Endodermal cell (in vitro differentiated cells): ENCODE measurements around the gene BRF1. TPM values are rescaled to one million over a fixed set of nuclear protein-coding genes. Genes with fewer than 3 reads are reported as not detected.

Experiments used
- DNase-seq: peaks from one replicate; pipeline ENCODE4 v3.0.0-alpha.2; 2017
- H3K27ac ChIP-seq: 2 replicates; pipeline ENCODE4 v1.5.1; 2013; ENCODE audit warnings: mild to moderate bottlenecking, low read depth, low read length, moderate library complexity
- H3K27me3 ChIP-seq: 2 replicates; pipeline ENCODE4 v1.6.1; 2013; ENCODE audit warnings: mild to moderate bottlenecking, low read length, moderate library complexity; ENCODE audit not compliant: insufficient read depth, control insufficient read depth, poor library complexity, severe bottlenecking
- H3K36me3 ChIP-seq: 2 replicates; pipeline ENCODE4 v1.7.0; 2013; ENCODE audit warnings: mild to moderate bottlenecking, low read length, moderate library complexity; ENCODE audit not compliant: control insufficient read depth, insufficient read depth
- H3K4me1 ChIP-seq: one replicate; pipeline ENCODE4 v1.7.0; 2013; ENCODE audit warnings: low read length; ENCODE audit not compliant: control insufficient read depth, insufficient read depth
- H3K4me3 ChIP-seq: 2 replicates; pipeline ENCODE4 v1.5.1; 2013; ENCODE audit warnings: mild to moderate bottlenecking, low read length, moderate library complexity
- H3K9ac ChIP-seq: 2 replicates; pipeline ENCODE4 v1.6.1; 2013; ENCODE audit warnings: mild to moderate bottlenecking, low read length, moderate library complexity; ENCODE audit not compliant: poor library complexity, severe bottlenecking; ENCODE audit errors: extremely low read depth
- H3K9me3 ChIP-seq: 2 replicates; pipeline ENCODE4 v1.6.1; 2013; ENCODE audit warnings: mild to moderate bottlenecking, low read length, moderate library complexity; ENCODE audit not compliant: control insufficient read depth
- H3K27ac Mint-ChIP-seq: 2 replicates; pipeline ENCODE4 v1.8.0; 2020; ENCODE audit warnings: mixed read lengths
- H3K27me3 Mint-ChIP-seq: 2 replicates; pipeline ENCODE4 v1.8.0; 2021; ENCODE audit warnings: mild to moderate bottlenecking, mixed read lengths; ENCODE audit not compliant: insufficient read depth
- H3K36me3 Mint-ChIP-seq: 2 replicates; pipeline ENCODE4 v1.8.0; 2020; ENCODE audit warnings: low read depth, mixed read lengths
- H3K4me1 Mint-ChIP-seq: 2 replicates; pipeline ENCODE4 v1.8.0; 2020; ENCODE audit warnings: mixed read lengths
- H3K4me3 Mint-ChIP-seq: 2 replicates; pipeline ENCODE4 v1.8.0; 2020; ENCODE audit warnings: mild to moderate bottlenecking, moderate library complexity, mixed read lengths
- H3K9me3 Mint-ChIP-seq: 2 replicates; pipeline ENCODE4 v1.8.0; 2020; ENCODE audit warnings: mild to moderate bottlenecking, mixed read lengths
- CTCF ChIP-seq: fragments of 200-600 bp; sonication (generic); conservative IDR thresholded peaks from 2 replicates; pipeline ENCODE4 v1.5.0; 2021; ENCODE audit warnings: antibody characterized with exemption, mild to moderate bottlenecking
- WGBS, 2 experiments: methylation state at CpG; one replicate each; pipeline versions ENCODE4 v1.1.5 to v1.1.7; 2013; ENCODE audit warnings: missing lambda C conversion rate in 2 of 2, mixed read lengths in 1 of 2; ENCODE audit not compliant: insufficient coverage in 1 of 2, insufficient read length in 1 of 2; 5-methylcytosine and 5-hydroxymethylcytosine counted together
- total RNA-seq, 2 donors: library from RNA; stranded (reverse); fragmentation: NEBNext Ultra II Directional in 1 of 2; extraction: Animal tissue kit (Norgen Biotek cat#: 25700) in 1 of 2; gene quantifications; 2 replicates in 1 of 2; 3 replicates in 1 of 2; pipeline ENCODE4 v1.2.1, GENCODE V29; 2021

BRF1 gene
- total RNA-seq, 2 donors from 2014 or later, result 37.0 to 44.5 TPM

DNA sequence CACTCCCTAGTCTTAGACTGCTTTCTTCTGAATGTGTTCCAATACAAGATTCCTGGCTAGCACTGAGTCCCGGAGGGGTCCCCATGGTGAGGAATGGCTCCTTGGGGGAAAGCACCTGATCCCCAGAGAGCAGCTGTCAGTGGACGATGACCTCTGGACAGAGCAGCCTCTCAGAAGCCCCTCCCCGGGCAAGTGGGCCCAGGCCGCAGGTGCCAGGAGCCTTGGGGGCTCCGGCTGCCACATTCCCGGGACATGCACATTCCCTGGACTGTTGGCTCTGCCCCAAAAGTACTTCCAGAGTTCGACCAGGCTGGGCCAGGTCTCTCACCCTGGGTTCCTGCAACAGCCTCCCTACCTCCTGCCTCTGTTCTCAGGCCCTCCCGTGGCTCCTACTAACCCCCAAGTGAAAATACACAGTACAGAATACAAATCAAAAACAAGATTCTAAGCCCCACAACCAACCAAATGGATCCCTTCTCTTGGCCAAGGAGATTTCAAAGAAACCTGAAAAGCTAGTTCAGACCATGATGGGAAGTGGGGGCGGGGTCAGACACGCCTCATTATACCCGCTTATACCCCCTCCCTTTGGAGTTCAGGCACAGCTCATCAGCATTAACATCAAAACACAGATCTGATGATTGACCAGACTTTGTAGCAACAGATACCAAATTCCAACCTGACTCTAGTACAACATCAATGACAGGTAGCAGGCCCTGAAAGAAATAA lies 75.8 kb downstream of the BRF1 start:
- Histone ChIP-seq H3K9ac (no peak overlapping the region), H3K27ac (no peak overlapping the region), H3K27me3 (no peaks in the 10 kb centered on the region), H3K4me3 (no peak overlapping the region), H3K36me3 (peaks cover 51% of the 10 kb centered on the region), H3K4me1 (no peaks in the 10 kb centered on the region), H3K9me3 (no peaks in the 10 kb centered on the region)
- no peak for DNase-seq
- peaks cover 50% of the 10 kb centered on the region for H3K36me3 Mint-ChIP-seq
- H3K27me3 Mint-ChIP-seq, result no peaks in the 10 kb centered on the region
- TF ChIP-seq CTCF, result no peak
- H3K9me3 Mint-ChIP-seq, result no peaks in the 10 kb centered on the region
- no peak overlapping the region for H3K27ac Mint-ChIP-seq
- 90 to 92% methylated on average over 8 to 11 of the region's 11 CpGs for WGBS, 2 experiments
- H3K4me3 Mint-ChIP-seq, result no peak overlapping the region
- peaks cover 2% of the 10 kb centered on the region for H3K4me1 Mint-ChIP-seq

- H3K36me3 ChIP-seq, result peaks cover 53% of the 10 kb centered on the region
- no peak overlapping the region for H3K9ac ChIP-seq
- Mint-ChIP-seq H3K4me3 (no peak overlapping the region), H3K36me3 (peaks cover 57% of the 10 kb centered on the region), H3K27me3 (no peaks in the 10 kb centered on the region), H3K9me3 (no peaks in the 10 kb centered on the region), H3K27ac (no peak overlapping the region), H3K4me1 (peaks cover 2% of the 10 kb centered on the region)
- WGBS, 2 experiments, result 96 to 97% methylated on average over 15 of the region's 15 CpGs
- H3K4me3 ChIP-seq, result no peak overlapping the region
- no peaks in the 10 kb centered on the region for H3K4me1 ChIP-seq
- DNase-seq, result no peak
- no peak for TF ChIP-seq CTCF
- no peaks in the 10 kb centered on the region for H3K27me3 ChIP-seq
- no peaks in the 10 kb centered on the region for H3K9me3 ChIP-seq
- H3K27ac ChIP-seq, result no peak overlapping the region
Measured at GRCh38 chr14:105223770-105224544, 76.8 kb downstream of the BRF1 start.

DNA sequence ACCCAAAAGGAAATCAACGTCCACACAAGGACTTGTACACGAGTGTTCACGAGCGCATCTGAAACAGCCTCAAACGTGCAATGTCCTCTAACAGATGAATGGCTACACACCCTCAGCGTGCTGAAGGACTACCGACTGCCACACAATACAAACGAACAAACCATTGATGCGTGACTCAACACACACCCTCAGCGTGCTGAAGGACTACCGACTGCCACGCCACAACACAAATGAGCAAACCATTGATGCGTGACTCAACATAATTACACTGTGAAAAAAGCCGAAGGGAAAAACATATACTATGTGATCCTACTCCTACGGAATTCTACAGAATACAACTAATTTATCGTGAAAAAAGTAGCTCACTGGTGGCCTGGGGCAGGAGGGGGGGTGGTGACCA lies 77.5 kb downstream of the BRF1 start:
- TF ChIP-seq CTCF, result no peak
- no peak overlapping the region for H3K4me3 Mint-ChIP-seq
- no peaks in the 10 kb centered on the region for H3K27me3 Mint-ChIP-seq
- H3K9me3 ChIP-seq, result no peaks in the 10 kb centered on the region
- H3K27ac ChIP-seq, result no peak overlapping the region
- WGBS, 2 experiments, result 95% methylated on average over 14 to 16 of the region's 16 CpGs
- no peak overlapping the region for H3K27ac Mint-ChIP-seq
- H3K27me3 ChIP-seq, result no peaks in the 10 kb centered on the region
- H3K4me3 ChIP-seq, result no peak overlapping the region
- peaks cover 2% of the 10 kb centered on the region for H3K4me1 Mint-ChIP-seq
- H3K36me3 Mint-ChIP-seq, result peaks cover 62% of the 10 kb centered on the region
- no peak for DNase-seq
- H3K36me3 ChIP-seq, result peaks cover 53% of the 10 kb centered on the region
- H3K4me1 ChIP-seq, result no peaks in the 10 kb centered on the region
- no peak overlapping the region for H3K9ac ChIP-seq
- no peaks in the 10 kb centered on the region for H3K9me3 Mint-ChIP-seq
